Spinal cord (tissue), 10 donors: ENCODE data around the gene PRKCE. TPM values are rescaled to one million over a fixed set of nuclear protein-coding genes. Genes with fewer than 3 reads are reported as not detected.

Source experiments
- DNase-seq, 6 donors: peaks; one replicate each; pipeline versions ENCODE4 v3.0.0 to v3.0.0-alpha.2; 2013 to 2015; ENCODE audit warnings: low spot score in 6 of 6, low read depth in 4 of 6
- H3K27ac ChIP-seq: one replicate; pipeline ENCODE4 v1.5.1; 2013; ENCODE audit warnings: low read depth, low read length, control low read depth
- H3K27me3 ChIP-seq: one replicate; pipeline ENCODE4 v1.6.1; 2013; ENCODE audit warnings: low read length; ENCODE audit not compliant: control insufficient read depth, insufficient read depth
- H3K36me3 ChIP-seq: one replicate; pipeline ENCODE4 v1.6.1; 2013; ENCODE audit warnings: low read length; ENCODE audit not compliant: control insufficient read depth, insufficient read depth
- H3K4me1 ChIP-seq: one replicate; pipeline ENCODE4 v1.6.1; 2013; ENCODE audit warnings: low read length; ENCODE audit not compliant: control insufficient read depth, insufficient read depth
- H3K4me3 ChIP-seq: one replicate; pipeline ENCODE4 v1.5.1; 2013; ENCODE audit warnings: low read depth, low read length, control low read depth
- H3K9me3 ChIP-seq: one replicate; pipeline ENCODE4 v1.6.1; 2013; ENCODE audit warnings: low read length; ENCODE audit not compliant: control insufficient read depth, insufficient read depth
- WGBS: methylation state at CpG from one replicate; pipeline ENCODE4 v1.1.5; 2013; ENCODE audit warnings: missing lambda C conversion rate; ENCODE audit not compliant: insufficient coverage; 5-methylcytosine and 5-hydroxymethylcytosine counted together
- polyA plus RNA-seq, 2 donors: library from polyadenylated mRNA; unstranded; fragments of 120-200 nt; gene quantifications; one replicate each; pipeline ENCODE4 v1.2.1, GENCODE V29; 2013; ENCODE audit not compliant: insufficient read length in 2 of 2
- total RNA-seq, 2 donors: library from RNA; depleted of rRNA in 1 of 2; stranded (reverse); fragments of 120-200 nt in 1 of 2; fragments of >200 nt in 1 of 2; gene quantifications; one replicate each; pipeline versions ENCODE4 v1.2.3 to v1.2.4, GENCODE V29; 2013 to 2014
- donor health status: healthy.

The PRKCE gene
- total and polyA plus RNA-seq, 4 donors: 22.9 to 48.5 (median 37.4) TPM

- Histone ChIP-seq H3K27ac (no peak overlapping the region), H3K9me3 (no peaks in the 10 kb centered on the region), H3K4me3 (no peak overlapping the region), H3K4me1 (no peaks in the 10 kb centered on the region), H3K27me3 (no peaks in the 10 kb centered on the region), H3K36me3 (no peaks in the 10 kb centered on the region)
- no CpG with 5 or more reads among the region's 1 CpG for WGBS
- no peak for DNase-seq
Observed at GRCh38 chr2:45629971-45630370, 21.5 kb upstream of the PRKCE start.

GRCh38 chr2:45631319-45631718 lies 20.2 kb upstream of the PRKCE start:
- no peaks in the 10 kb centered on the region for H3K27me3 ChIP-seq
- no peaks in the 10 kb centered on the region for H3K36me3 ChIP-seq
- WGBS: 91% methylated on average over 3 of the region's 3 CpGs
- no peak overlapping the region for H3K27ac ChIP-seq
- no peak for DNase-seq
- H3K4me1 ChIP-seq: no peaks in the 10 kb centered on the region
- H3K4me3 ChIP-seq: no peak overlapping the region
- no peaks in the 10 kb centered on the region for H3K9me3 ChIP-seq

GRCh38 chr2:45631955-45632354 lies 19.5 kb upstream of the PRKCE start:
- no CpG with 5 or more reads among the region's 3 CpGs for WGBS
- Histone ChIP-seq H3K4me3 (no peak overlapping the region), H3K9me3 (no peaks in the 10 kb centered on the region), H3K4me1 (no peaks in the 10 kb centered on the region), H3K36me3 (no peaks in the 10 kb centered on the region), H3K27ac (no peak overlapping the region), H3K27me3 (no peaks in the 10 kb centered on the region)
- no peak for DNase-seq

- no CpG with 5 or more reads among the region's 5 CpGs for WGBS
- no peaks in the 10 kb centered on the region for H3K9me3 ChIP-seq
- no peaks in the 10 kb centered on the region for H3K27me3 ChIP-seq
- no peaks in the 10 kb centered on the region for H3K4me1 ChIP-seq
- no peaks in the 10 kb centered on the region for H3K36me3 ChIP-seq
- no peak for DNase-seq
- H3K4me3 ChIP-seq: no peak overlapping the region
- no peak overlapping the region for H3K27ac ChIP-seq
Observed at GRCh38 chr2:45634223-45634622, 17.3 kb upstream of the PRKCE start.

GRCh38 chr2:45636008-45636407 lies 15.5 kb upstream of the PRKCE start:
- Histone ChIP-seq H3K9me3 (no peaks in the 10 kb centered on the region), H3K4me3 (no peak overlapping the region), H3K36me3 (no peaks in the 10 kb centered on the region), H3K27ac (no peak overlapping the region), H3K4me1 (no peaks in the 10 kb centered on the region), H3K27me3 (no peaks in the 10 kb centered on the region)
- 79% methylated on average over 2 of the region's 5 CpGs for WGBS
- DNase-seq: no peak

- Histone ChIP-seq H3K9me3 (no peaks in the 10 kb centered on the region), H3K36me3 (no peaks in the 10 kb centered on the region), H3K27ac (no peak overlapping the region), H3K4me3 (no peak overlapping the region), H3K4me1 (no peaks in the 10 kb centered on the region), H3K27me3 (no peaks in the 10 kb centered on the region)
- 84% methylated on average over 3 of the region's 5 CpGs for WGBS
- DNase-seq: no peak
Observed at GRCh38 chr2:45637440-45637839, 14.0 kb upstream of the PRKCE start.

- H3K4me1 ChIP-seq: peaks cover 8% of the 10 kb centered on the region
- no peak overlapping the region for H3K4me3 ChIP-seq
- H3K27me3 ChIP-seq: no peaks in the 10 kb centered on the region
- H3K27ac ChIP-seq: no peak overlapping the region
- 90% methylated on average over 2 of the region's 2 CpGs for WGBS
- no peaks in the 10 kb centered on the region for H3K9me3 ChIP-seq
- DNase-seq: no peak
- no peaks in the 10 kb centered on the region for H3K36me3 ChIP-seq
Observed at GRCh38 chr2:45640576-45640975, 10.9 kb upstream of the PRKCE start.

GRCh38 chr2:45643095-45643494 lies 8.4 kb upstream of the PRKCE start:
- H3K36me3 ChIP-seq: no peaks in the 10 kb centered on the region
- H3K27ac ChIP-seq: no peak overlapping the region
- peak overlapping the region; percentile 67 for H3K4me3 ChIP-seq
- DNase-seq: peak in 1 of 6 donors; percentile 12
- 28% methylated on average over 11 of the region's 11 CpGs for WGBS
- peaks cover 2% of the 10 kb centered on the region for H3K27me3 ChIP-seq
- H3K4me1 ChIP-seq: peaks cover 8% of the 10 kb centered on the region
- no peaks in the 10 kb centered on the region for H3K9me3 ChIP-seq

GRCh38 chr2:45643543-45644542 lies 7.6 kb upstream of the PRKCE start:
- H3K27me3 ChIP-seq: peaks cover 2% of the 10 kb centered on the region
- 12% methylated on average over 47 of the region's 49 CpGs for WGBS
- peak in 3 of 6 donors; percentile 65 to 89 (median 84) for DNase-seq
- peaks cover 8% of the 10 kb centered on the region for H3K4me1 ChIP-seq
- no peaks in the 10 kb centered on the region for H3K9me3 ChIP-seq
- H3K27ac ChIP-seq: no peak overlapping the region
- peak overlapping the region; percentile 67 for H3K4me3 ChIP-seq
- no peaks in the 10 kb centered on the region for H3K36me3 ChIP-seq

GRCh38 chr2:45646289-45646688 lies 5.2 kb upstream of the PRKCE start:
- Histone ChIP-seq H3K27me3 (peaks cover 2% of the 10 kb centered on the region), H3K4me1 (peaks cover 14% of the 10 kb centered on the region), H3K9me3 (no peaks in the 10 kb centered on the region), H3K4me3 (no peak overlapping the region), H3K27ac (no peak overlapping the region), H3K36me3 (no peaks in the 10 kb centered on the region)
- no peak for DNase-seq
- no CpG with 5 or more reads among the region's 2 CpGs for WGBS
